GM23248 (cell line): ENCODE measurements around the gene TAF4. TPM values are rescaled to one million over a fixed set of nuclear protein-coding genes. Genes with fewer than 3 reads are reported as not detected.

Experiments
- DNase-seq: peaks from one replicate; pipeline ENCODE4 v3.0.0-alpha.2; 2015
- H2AFZ ChIP-seq: fragments of 200-600 bp; sonication (generic); 2 replicates; pipeline ENCODE4 v1.6.1; 2016; ENCODE audit warnings: antibody characterized with exemption
- H3F3A ChIP-seq: fragments of 200-600 bp; sonication (generic); 2 replicates; pipeline ENCODE4 v1.6.1; 2016; ENCODE audit warnings: mild to moderate bottlenecking, antibody characterized with exemption, mixed run types; ENCODE audit not compliant: insufficient read depth
- H3K27ac ChIP-seq: fragments of 200-600 bp; sonication (generic); 2 replicates; pipeline ENCODE4 v1.5.1; 2016; ENCODE audit warnings: mild to moderate bottlenecking
- H3K27me3 ChIP-seq: fragments of 200-600 bp; sonication (generic); replicated peaks from 2 replicates; pipeline ENCODE4 v1.6.1; 2016; ENCODE audit warnings: mild to moderate bottlenecking; ENCODE audit not compliant: insufficient read depth
- H3K36me3 ChIP-seq: fragments of 200-600 bp; sonication (generic); 2 replicates; pipeline ENCODE4 v1.6.1; 2016; ENCODE audit warnings: low read depth, mild to moderate bottlenecking
- H3K4me1 ChIP-seq: fragments of 200-600 bp; sonication (generic); 2 replicates; pipeline ENCODE4 v1.6.1; 2016; ENCODE audit warnings: mild to moderate bottlenecking; ENCODE audit not compliant: insufficient read depth
- H3K4me2 ChIP-seq: fragments of 200-600 bp; sonication (generic); one replicate; pipeline ENCODE4 v1.6.1; 2016; ENCODE audit warnings: mild to moderate bottlenecking; ENCODE audit not compliant: unreplicated experiment
- H3K4me3 ChIP-seq: fragments of 200-600 bp; sonication (generic); 2 replicates; pipeline ENCODE4 v1.5.1; 2016; ENCODE audit warnings: mild to moderate bottlenecking
- H3K79me2 ChIP-seq: fragments of 200-600 bp; sonication (generic); 2 replicates; pipeline ENCODE4 v1.6.1; 2016; ENCODE audit warnings: mild to moderate bottlenecking; ENCODE audit not compliant: insufficient read depth
- H3K9ac ChIP-seq: fragments of 200-600 bp; sonication (generic); 2 replicates; pipeline ENCODE4 v1.6.1; 2016; ENCODE audit warnings: mild to moderate bottlenecking
- H3K9me2 ChIP-seq: fragments of 200-600 bp; sonication (generic); 2 replicates; pipeline ENCODE4 v1.6.1; 2016; ENCODE audit warnings: mixed run types, mild to moderate bottlenecking, moderate library complexity; ENCODE audit not compliant: insufficient read depth
- H3K9me3 ChIP-seq: fragments of 200-600 bp; sonication (generic); one replicate; pipeline ENCODE4 v1.6.1; 2017; ENCODE audit warnings: low read depth
- H4K20me1 ChIP-seq: fragments of 200-600 bp; sonication (generic); 2 replicates; pipeline ENCODE4 v1.6.0; 2016; ENCODE audit not compliant: insufficient read depth
- EZH2 ChIP-seq: fragments of 200-600 bp; sonication (generic); IDR thresholded peaks from 2 replicates; pipeline ENCODE4 v1.6.1; 2018; ENCODE audit warnings: antibody characterized with exemption, mild to moderate bottlenecking; ENCODE audit not compliant: insufficient read depth, poor library complexity, severe bottlenecking
- EZH2phosphoT487 ChIP-seq: fragments of 200-600 bp; sonication (generic); IDR thresholded peaks from 2 replicates; pipeline ENCODE4 v1.6.1; 2018; ENCODE audit warnings: antibody characterized with exemption, moderate library complexity, mild to moderate bottlenecking, low read depth; ENCODE audit not compliant: insufficient read depth
- WGBS, 2 experiments: methylation state at CpG; one replicate each; pipeline ENCODE4 v1.1.6; 2015 to 2017; ENCODE audit warnings: low lambda C conversion rate in 2 of 2, low coverage in 1 of 2; ENCODE audit errors: missing lambda C conversion rate in 2 of 2; 5-methylcytosine and 5-hydroxymethylcytosine counted together
- in situ Hi-C: fragments of 300-500 bp; cut with MboI; formaldehyde crosslinking; loops from 2 replicates; pipeline ENCODE4 v1.15.0; 2020
- polyA plus RNA-seq: library from polyadenylated mRNA; unstranded; fragments of >200 nt; fragmentation: Nextera tagmentation; extraction: Ambion mirVana; gene quantifications from 2 replicates; pipeline ENCODE4 v1.2.1, GENCODE V29; 2016
- total RNA-seq: library from RNA; depleted of rRNA; stranded (reverse); fragments of >200 nt; shearing (Covaris generic); gene quantifications from 2 replicates; pipeline ENCODE4 v1.2.3, GENCODE V29; 2014

Gene TAF4
- total and polyA plus RNA-seq, 2 experiments from 2014 or later, result 1.4 to 2.9 TPM

GRCh38 chr20:62049342-62050165, 16.1 kb downstream of the TAF4 start:
- Histone ChIP-seq H3K4me2 (no peak overlapping the region), H3K4me1 (no peaks in the 10 kb centered on the region), H2AFZ (no peak overlapping the region), H3K9me2 (no peaks in the 10 kb centered on the region), H3K4me3 (no peak overlapping the region), H4K20me1 (no peaks in the 10 kb centered on the region), H3K9me3 (no peaks in the 10 kb centered on the region), H3K9ac (no peak overlapping the region), H3K27ac (no peak overlapping the region), H3K27me3 (no peaks in the 10 kb centered on the region), H3F3A (no peaks in the 10 kb centered on the region), H3K36me3 (no peaks in the 10 kb centered on the region), H3K79me2 (peaks cover 94% of the 10 kb centered on the region)
- WGBS, 2 experiments, result 93% methylated on average over 19 to 22 of the region's 22 CpGs
- in situ Hi-C loops, result no loop called here
- no peak for DNase-seq
- TF ChIP-seq EZH2phosphoT487, result no peak
- TF ChIP-seq EZH2, result no peak

- in situ Hi-C loops, result no loop called here
- Histone ChIP-seq H3K27ac (no peak overlapping the region), H3K9me3 (no peaks in the 10 kb centered on the region), H4K20me1 (no peaks in the 10 kb centered on the region), H3K4me1 (no peaks in the 10 kb centered on the region), H3K27me3 (no peaks in the 10 kb centered on the region), H3K36me3 (no peaks in the 10 kb centered on the region), H3K9me2 (no peaks in the 10 kb centered on the region), H2AFZ (no peak overlapping the region), H3K4me2 (no peak overlapping the region), H3K79me2 (peaks cover 92% of the 10 kb centered on the region), H3K4me3 (no peak overlapping the region), H3F3A (no peaks in the 10 kb centered on the region), H3K9ac (no peak overlapping the region)
- DNase-seq, result no peak
- TF ChIP-seq EZH2 (no peak), EZH2phosphoT487 (no peak)
- WGBS, 2 experiments, result 83 to 89% methylated on average over 6 to 18 of the region's 18 CpGs
These were observed 16.8 kb downstream of the TAF4 start for GRCh38 chr20:62048821-62049291.

- peaks cover 92% of the 10 kb centered on the region for H3K79me2 ChIP-seq
These were observed 17.3 kb downstream of the TAF4 start for GRCh38 chr20:62048346-62048761.

GRCh38 chr20:62047666-62048345, 17.9 kb downstream of the TAF4 start:
- no peak overlapping the region for H3K9ac ChIP-seq
- no peaks in the 10 kb centered on the region for H3K9me2 ChIP-seq
- no peaks in the 10 kb centered on the region for H3K9me3 ChIP-seq
- H4K20me1 ChIP-seq, result no peaks in the 10 kb centered on the region
- no peak overlapping the region for H3K4me3 ChIP-seq
- peaks cover 89% of the 10 kb centered on the region for H3K79me2 ChIP-seq
- WGBS, 2 experiments, result 95% methylated on average over 24 of the region's 24 CpGs
- no peak overlapping the region for H3K27ac ChIP-seq
- H3K36me3 ChIP-seq, result no peaks in the 10 kb centered on the region
- no peaks in the 10 kb centered on the region for H3K4me1 ChIP-seq
- H3F3A ChIP-seq, result no peaks in the 10 kb centered on the region
- no peak overlapping the region for H2AFZ ChIP-seq
- no peaks in the 10 kb centered on the region for H3K27me3 ChIP-seq
- in situ Hi-C loops, result no loop called here
- DNase-seq, result no peak
- no peak overlapping the region for H3K4me2 ChIP-seq
- TF ChIP-seq EZH2 (no peak), EZH2phosphoT487 (no peak)

More at GRCh38 chr20:62048346-62048761, 17.3 kb downstream of the TAF4 start:
- Histone ChIP-seq H3K4me3 (no peak overlapping the region), H2AFZ (no peak overlapping the region), H3K9me2 (no peaks in the 10 kb centered on the region), H3K27me3 (no peaks in the 10 kb centered on the region), H3F3A (no peaks in the 10 kb centered on the region), H3K27ac (no peak overlapping the region), H3K4me2 (no peak overlapping the region), H3K4me1 (no peaks in the 10 kb centered on the region), H3K9ac (no peak overlapping the region), H3K36me3 (no peaks in the 10 kb centered on the region), H4K20me1 (no peaks in the 10 kb centered on the region), H3K9me3 (no peaks in the 10 kb centered on the region)
- WGBS, 2 experiments, result 87 to 88% methylated on average over 7 of the region's 7 CpGs
- no peak for DNase-seq
- TF ChIP-seq EZH2 (no peak), EZH2phosphoT487 (no peak)
- in situ Hi-C loops, result no loop called here
